RWPE2 (cell line): ENCODE data around the gene LAMA2.

Experiments used
- ATAC-seq: fragments of 200-7000 bp; cut with Tn5 transposase; 3 replicates; pipeline ENCODE4 v1.9.1; 2021; ENCODE audit warnings: low read depth
- DNase-seq: peaks from one replicate; pipeline ENCODE4 v3.0.0-alpha.2; 2020; ENCODE audit warnings: low spot score
- H3K27ac ChIP-seq: fragments of 450-650 bp; 2 replicates; pipeline ENCODE4 v1.5.1; 2017; ENCODE audit warnings: mild to moderate bottlenecking; ENCODE audit not compliant: poor library complexity, severe bottlenecking
- H3K27me3 ChIP-seq: fragments of 250-450 bp; sonication (Bioruptor Pico); 2 replicates; pipeline ENCODE4 v1.5.1; 2021; ENCODE audit warnings: mild to moderate bottlenecking, moderate library complexity; ENCODE audit not compliant: insufficient read depth, poor library complexity, severe bottlenecking
- H3K36me3 ChIP-seq: fragments of 250-450 bp; sonication (Bioruptor Pico); 2 replicates; pipeline ENCODE4 v1.5.1; 2020; ENCODE audit warnings: low read depth, mild to moderate bottlenecking, moderate library complexity
- H3K4me1 ChIP-seq: fragments of 250-450 bp; sonication (Bioruptor Pico); 2 replicates; pipeline ENCODE4 v1.5.1; 2021; ENCODE audit warnings: mild to moderate bottlenecking, moderate library complexity; ENCODE audit not compliant: insufficient read depth, poor library complexity, severe bottlenecking
- H3K4me3 ChIP-seq: fragments of 250-450 bp; sonication (Bioruptor Pico); 2 replicates; pipeline ENCODE4 v1.5.1; 2021; ENCODE audit warnings: mild to moderate bottlenecking, moderate library complexity; ENCODE audit not compliant: severe bottlenecking
- H3K9me3 ChIP-seq: fragments of 250-450 bp; sonication (Bioruptor Pico); 2 replicates; pipeline ENCODE4 v1.5.1; 2021; ENCODE audit warnings: mild to moderate bottlenecking, moderate library complexity; ENCODE audit not compliant: severe bottlenecking
- TF ChIP-seq, protein P1 (sequence below): fragments of 450-650 bp; IDR thresholded peaks from one replicate; pipeline ENCODE4 v1.5.1; 2017; ENCODE audit warnings: mild to moderate bottlenecking, moderate library complexity; ENCODE audit not compliant: poor library complexity, severe bottlenecking

Gene LAMA2

DNA sequence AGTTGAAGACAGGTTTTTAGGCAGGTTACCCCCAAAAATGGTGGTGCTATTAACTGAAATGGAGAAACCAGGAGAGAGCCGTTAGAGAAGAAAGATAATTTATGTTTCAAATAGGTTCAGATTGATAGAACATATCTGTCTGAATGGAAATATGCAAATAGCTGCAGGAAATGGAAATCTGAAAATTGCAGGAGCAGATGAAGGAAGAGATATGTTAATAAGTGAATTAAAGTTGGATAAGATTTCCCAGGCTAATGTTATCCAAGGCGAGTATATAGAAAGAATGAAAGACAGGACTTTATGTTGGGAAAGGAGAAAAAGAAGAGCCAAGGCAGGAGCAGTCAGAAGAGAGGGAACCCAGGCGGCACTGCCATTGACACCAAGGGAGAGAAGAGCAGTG, 461.4 kb downstream of the LAMA2 start:
- no peak overlapping the region for H3K27ac ChIP-seq
- H3K4me3 ChIP-seq = no peak overlapping the region
- no peaks in the 10 kb centered on the region for H3K9me3 ChIP-seq
- no peaks in the 10 kb centered on the region for H3K36me3 ChIP-seq
- TF ChIP-seq, protein P1, sequence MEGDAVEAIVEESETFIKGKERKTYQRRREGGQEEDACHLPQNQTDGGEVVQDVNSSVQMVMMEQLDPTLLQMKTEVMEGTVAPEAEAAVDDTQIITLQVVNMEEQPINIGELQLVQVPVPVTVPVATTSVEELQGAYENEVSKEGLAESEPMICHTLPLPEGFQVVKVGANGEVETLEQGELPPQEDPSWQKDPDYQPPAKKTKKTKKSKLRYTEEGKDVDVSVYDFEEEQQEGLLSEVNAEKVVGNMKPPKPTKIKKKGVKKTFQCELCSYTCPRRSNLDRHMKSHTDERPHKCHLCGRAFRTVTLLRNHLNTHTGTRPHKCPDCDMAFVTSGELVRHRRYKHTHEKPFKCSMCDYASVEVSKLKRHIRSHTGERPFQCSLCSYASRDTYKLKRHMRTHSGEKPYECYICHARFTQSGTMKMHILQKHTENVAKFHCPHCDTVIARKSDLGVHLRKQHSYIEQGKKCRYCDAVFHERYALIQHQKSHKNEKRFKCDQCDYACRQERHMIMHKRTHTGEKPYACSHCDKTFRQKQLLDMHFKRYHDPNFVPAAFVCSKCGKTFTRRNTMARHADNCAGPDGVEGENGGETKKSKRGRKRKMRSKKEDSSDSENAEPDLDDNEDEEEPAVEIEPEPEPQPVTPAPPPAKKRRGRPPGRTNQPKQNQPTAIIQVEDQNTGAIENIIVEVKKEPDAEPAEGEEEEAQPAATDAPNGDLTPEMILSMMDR = no peak
- no peaks in the 10 kb centered on the region for H3K4me1 ChIP-seq
- ATAC-seq (no peak), DNase-seq (no peak)
- H3K27me3 ChIP-seq = no peaks in the 10 kb centered on the region

- ATAC-seq = no peak
- Histone ChIP-seq H3K4me1 (no peaks in the 10 kb centered on the region), H3K36me3 (no peaks in the 10 kb centered on the region), H3K27me3 (no peaks in the 10 kb centered on the region), H3K4me3 (no peak overlapping the region), H3K27ac (no peak overlapping the region), H3K9me3 (no peaks in the 10 kb centered on the region)
- DNase-seq = no peak
- TF ChIP-seq, protein P1 = no peak
These were observed 463.0 kb downstream of the LAMA2 start for GRCh38 chr6:129345890-129346289.

GRCh38 chr6:129346964-129347363, 464.0 kb downstream of the LAMA2 start:
- no peak for ATAC-seq
- DNase-seq = no peak
- TF ChIP-seq, protein P1 = no peak
- H3K4me1 ChIP-seq = no peaks in the 10 kb centered on the region
- no peak overlapping the region for H3K27ac ChIP-seq
- H3K4me3 ChIP-seq = no peak overlapping the region
- H3K9me3 ChIP-seq = no peaks in the 10 kb centered on the region
- no peaks in the 10 kb centered on the region for H3K36me3 ChIP-seq
- no peaks in the 10 kb centered on the region for H3K27me3 ChIP-seq

DNA sequence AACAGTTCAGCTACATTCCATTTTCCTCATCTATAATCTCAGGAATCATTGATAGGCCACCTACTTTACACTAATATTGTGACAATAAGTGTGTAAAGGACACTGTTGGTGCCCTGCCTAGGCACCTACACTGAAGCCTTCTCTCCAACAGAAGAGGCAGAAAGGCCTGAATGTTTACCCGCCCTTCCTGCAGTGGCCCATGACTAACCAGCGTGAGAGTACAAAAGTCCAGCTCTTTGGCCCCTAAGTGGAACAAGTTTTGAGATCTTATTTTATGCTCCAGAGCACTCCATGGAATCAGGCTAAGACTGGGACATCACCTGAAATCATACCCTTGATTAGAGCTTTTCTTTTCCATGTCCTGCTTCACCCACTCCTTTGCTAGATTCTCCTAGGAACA, 467.3 kb downstream of the LAMA2 start:
- DNase-seq (no peak), ATAC-seq (no peak)
- TF ChIP-seq, protein P1 = no peak

DNA sequence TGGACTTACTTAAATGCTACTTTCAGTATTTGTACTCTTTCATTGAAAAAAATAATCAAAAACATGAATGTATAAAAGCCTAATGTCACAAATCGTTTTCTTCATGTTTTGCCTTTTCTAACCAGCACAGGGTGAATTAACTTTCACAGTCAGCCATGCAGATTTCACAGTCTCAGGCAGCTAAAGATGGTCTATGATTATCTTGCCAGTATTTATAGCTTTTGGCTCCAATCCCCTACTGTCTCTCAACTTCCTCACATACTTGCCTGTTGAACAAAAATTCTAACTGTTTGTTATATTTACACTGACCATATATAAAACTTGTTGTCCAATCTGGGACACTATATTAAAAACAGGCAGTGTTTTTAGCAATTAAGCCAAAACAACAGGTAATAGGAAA, 468.9 kb downstream of the LAMA2 start:
- no peak overlapping the region for H3K27ac ChIP-seq
- peaks cover 4% of the 10 kb centered on the region for H3K4me1 ChIP-seq

More for the DNA sequence above, 467.3 kb downstream of the LAMA2 start:
- Histone ChIP-seq H3K27ac (no peak overlapping the region), H3K9me3 (no peaks in the 10 kb centered on the region), H3K4me3 (no peak overlapping the region), H3K4me1 (peaks cover 4% of the 10 kb centered on the region), H3K36me3 (no peaks in the 10 kb centered on the region), H3K27me3 (no peaks in the 10 kb centered on the region)

More for the DNA sequence above, 468.9 kb downstream of the LAMA2 start:
- TF ChIP-seq, protein P1 = no peak
- Histone ChIP-seq H3K36me3 (no peaks in the 10 kb centered on the region), H3K27me3 (no peaks in the 10 kb centered on the region), H3K9me3 (no peaks in the 10 kb centered on the region), H3K4me3 (no peak overlapping the region)
- DNase-seq = no peak
- no peak for ATAC-seq
